ENCODE data around the gene SPCS2. TPM values are rescaled to one million over a fixed set of nuclear protein-coding genes. Genes with fewer than 3 reads are reported as not detected.

The SPCS2 gene
- total and polyA plus RNA-seq, 7 donors: 28.8 to 131 (median 46.5) TPM

DNA sequence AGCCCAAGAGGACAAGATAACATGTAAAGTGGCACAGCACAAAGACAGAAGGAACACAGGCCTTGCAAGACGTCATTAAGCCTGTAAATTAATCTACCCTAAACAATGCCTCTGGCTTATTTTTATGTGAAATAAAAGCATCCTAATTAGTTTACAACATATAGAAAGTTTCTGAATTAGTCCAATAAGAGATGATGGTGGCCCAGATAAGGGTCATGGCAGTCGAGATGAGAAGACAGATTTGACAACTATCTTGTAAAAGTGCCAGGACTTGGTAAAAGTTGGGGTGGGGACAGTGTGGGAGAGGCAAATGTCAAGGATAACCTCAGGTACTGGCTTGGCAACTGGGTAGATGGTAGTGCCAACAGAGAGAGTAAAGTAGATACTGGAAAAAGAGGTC is 13.8 kb upstream of the SPCS2 start:
- no peak overlapping the region for H3K4me3 ChIP-seq
- H3K9me3 ChIP-seq: no peaks in the 10 kb centered on the region
- no peak overlapping the region for H3K27ac ChIP-seq
- intact Hi-C loops (cut with DNase I): no loop called here
- peaks cover 0 to 88% (median 7%) of the 10 kb centered on the region in 4 donors for H3K36me3 ChIP-seq
- DNase-seq: no peak
- H3K27me3 ChIP-seq: no peaks in the 10 kb centered on the region
- WGBS, 2 donors: 56 to 78% methylated on average over 2 of the region's 2 CpGs
- peaks cover 0 to 10% (median 0%) of the 10 kb centered on the region in 4 donors for H3K4me1 ChIP-seq
- TF ChIP-seq POLR2A (IDR thresholded peaks at IDR 0.05): no peak
- no peak for TF ChIP-seq EP300 (IDR thresholded peaks at IDR 0.05)
- TF ChIP-seq POLR2AphosphoS5 (IDR thresholded peaks at IDR 0.05): no peak
- TF ChIP-seq CTCF (IDR thresholded peaks at IDR 0.05): no peak

DNA sequence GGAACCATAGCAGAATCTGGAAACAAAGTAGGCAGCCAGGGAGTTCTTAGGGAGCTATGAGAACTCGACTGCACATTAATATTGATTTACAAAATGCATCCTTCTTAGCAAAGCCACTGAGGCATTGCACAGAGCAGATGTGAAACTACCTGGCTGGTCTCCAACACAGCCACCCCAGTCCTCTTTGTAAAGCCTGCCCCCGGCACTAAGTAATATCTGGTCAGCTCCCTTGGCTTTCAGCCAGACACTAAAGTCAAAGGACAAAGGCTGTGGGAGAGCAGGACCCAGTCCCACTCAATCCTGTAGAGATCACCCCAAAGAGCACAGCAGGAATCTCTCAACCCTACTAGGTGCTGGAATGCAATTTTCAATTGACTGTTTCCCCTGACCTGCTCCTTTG is 13.0 kb upstream of the SPCS2 start:
- peaks cover 0 to 88% (median 7%) of the 10 kb centered on the region in 4 donors for H3K36me3 ChIP-seq
- peaks cover 0 to 10% (median 0%) of the 10 kb centered on the region in 4 donors for H3K4me1 ChIP-seq
- H3K27ac ChIP-seq: no peak overlapping the region
- H3K9me3 ChIP-seq: no peaks in the 10 kb centered on the region
- intact Hi-C loops (cut with DNase I): no loop called here
- no peak for DNase-seq
- no peaks in the 10 kb centered on the region for H3K27me3 ChIP-seq
- TF ChIP-seq POLR2AphosphoS5 (IDR thresholded peaks at IDR 0.05) (no peak), POLR2A (IDR thresholded peaks at IDR 0.05) (no peak), CTCF (IDR thresholded peaks at IDR 0.05) (no peak), EP300 (IDR thresholded peaks at IDR 0.05) (no peak)
- no peak overlapping the region for H3K4me3 ChIP-seq
- WGBS, 2 donors: 80 to 81% methylated on average over 2 of the region's 2 CpGs

DNA sequence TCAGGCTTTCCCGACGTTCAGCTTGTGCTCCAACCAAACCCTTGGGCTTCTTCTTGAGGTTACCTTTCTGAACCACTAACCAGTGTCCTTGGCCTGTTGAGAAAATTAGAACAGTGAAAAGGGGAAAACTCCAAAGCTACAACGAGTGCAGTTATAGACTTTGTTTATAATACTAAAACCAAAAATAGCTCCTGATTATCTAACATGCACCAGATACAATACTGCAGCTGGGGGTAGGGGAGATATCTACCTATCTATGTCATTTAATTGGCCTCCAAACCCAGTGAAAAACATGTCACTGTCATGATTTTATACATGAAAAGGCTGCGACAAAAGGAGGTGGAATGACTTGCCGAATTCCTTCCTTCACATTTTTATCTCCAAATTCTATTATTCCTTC is 12.1 kb upstream of the SPCS2 start:
- no peak for TF ChIP-seq POLR2AphosphoS5 (IDR thresholded peaks at IDR 0.05)
- TF ChIP-seq EP300 (IDR thresholded peaks at IDR 0.05): no peak
- no peak for TF ChIP-seq POLR2A (IDR thresholded peaks at IDR 0.05)
- no peak for TF ChIP-seq CTCF (IDR thresholded peaks at IDR 0.05)
- DNase-seq: no peak
- intact Hi-C loops (cut with DNase I): no loop called here
- no peak overlapping the region for H3K27ac ChIP-seq
- peaks cover 0 to 10% (median 0%) of the 10 kb centered on the region in 4 donors for H3K4me1 ChIP-seq
- no peaks in the 10 kb centered on the region for H3K27me3 ChIP-seq
- peaks cover 0 to 91% (median 8%) of the 10 kb centered on the region in 4 donors for H3K36me3 ChIP-seq
- no peak overlapping the region for H3K4me3 ChIP-seq
- WGBS, 2 donors: 89 to 92% methylated on average over 5 of the region's 5 CpGs
- no peaks in the 10 kb centered on the region for H3K9me3 ChIP-seq

DNA sequence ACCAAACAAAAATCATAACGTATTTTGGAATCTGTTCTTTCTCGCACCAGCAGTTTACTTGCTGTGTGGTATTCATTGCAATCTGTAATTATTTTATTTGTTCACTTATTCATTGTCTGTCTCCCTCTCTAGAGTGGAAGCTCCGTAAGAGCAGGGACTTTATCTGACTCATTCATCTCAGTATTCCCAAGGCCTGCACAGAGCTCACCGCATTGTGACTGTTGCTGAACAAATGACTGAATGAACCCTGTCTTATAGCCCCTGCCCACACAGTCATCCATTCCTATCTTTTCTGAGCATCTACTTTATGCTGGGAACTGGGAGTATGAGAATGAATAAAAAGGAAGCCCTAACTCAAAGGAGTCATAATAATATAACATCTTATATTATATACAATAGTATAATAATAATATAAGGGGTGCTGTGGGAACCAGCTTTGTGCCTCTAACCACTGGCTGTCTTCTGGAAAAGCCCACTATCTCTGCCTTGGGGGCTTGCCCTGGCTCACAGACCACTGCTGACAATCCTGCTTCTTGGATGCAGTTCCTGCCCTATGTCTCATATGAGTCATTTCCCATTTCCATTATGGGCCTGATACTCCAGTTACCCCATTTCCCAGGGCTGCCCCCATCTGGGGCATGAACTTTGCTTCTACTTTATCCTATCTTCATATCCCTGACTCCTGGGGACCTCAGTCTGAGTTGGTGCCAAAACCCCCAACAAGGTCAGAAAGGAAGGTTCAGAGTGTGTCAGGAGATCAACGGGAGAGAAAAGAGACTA is 11.2 kb upstream of the SPCS2 start:
- intact Hi-C loops (cut with DNase I): no loop called here
- Histone ChIP-seq H3K27me3 (no peaks in the 10 kb centered on the region), H3K9me3 (no peaks in the 10 kb centered on the region), H3K4me1 (peaks cover 0 to 10% (median 0%) of the 10 kb centered on the region in 4 donors), H3K4me3 (no peak overlapping the region), H3K36me3 (peaks cover 0 to 91% (median 8%) of the 10 kb centered on the region in 4 donors), H3K27ac (no peak overlapping the region)
- TF ChIP-seq POLR2AphosphoS5 (IDR thresholded peaks at IDR 0.05): no peak
- DNase-seq: no peak
- WGBS, 2 donors: 93 to 95% methylated on average over 5 of the region's 5 CpGs

DNA sequence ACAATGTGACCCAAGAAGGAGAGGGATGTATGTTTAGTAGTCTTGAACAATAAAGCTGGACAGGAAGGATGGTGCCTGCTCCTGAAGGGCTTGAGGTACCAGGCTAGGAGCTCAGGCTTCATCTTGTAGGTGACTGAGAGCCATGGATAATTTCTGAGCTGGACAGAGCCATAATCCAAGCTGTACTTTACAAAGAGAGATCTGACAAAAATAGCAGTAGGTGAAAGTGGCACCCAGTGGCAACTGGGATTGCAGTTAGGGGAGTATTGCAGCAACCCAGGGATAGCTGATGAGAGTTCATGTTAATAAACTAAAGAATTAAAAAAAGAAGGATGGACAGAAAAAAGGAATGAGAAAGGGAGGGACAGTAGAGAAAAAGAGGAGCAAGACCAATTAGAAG is 7.6 kb upstream of the SPCS2 start:
- H3K36me3 ChIP-seq: peaks cover 0 to 67% (median 3%) of the 10 kb centered on the region in 4 donors

More for the DNA sequence above, 7.6 kb upstream of the SPCS2 start:
- no peak for TF ChIP-seq EP300 (IDR thresholded peaks at IDR 0.05)
- TF ChIP-seq CTCF (IDR thresholded peaks at IDR 0.05): no peak
- TF ChIP-seq POLR2A (IDR thresholded peaks at IDR 0.05): no peak
- TF ChIP-seq POLR2AphosphoS5 (IDR thresholded peaks at IDR 0.05): no peak
- H3K4me1 ChIP-seq: peaks cover 0 to 9% (median 0%) of the 10 kb centered on the region in 4 donors
- H3K9me3 ChIP-seq: no peaks in the 10 kb centered on the region
- intact Hi-C loops (cut with DNase I): no loop called here
- DNase-seq: no peak
- no peaks in the 10 kb centered on the region for H3K27me3 ChIP-seq
- H3K4me3 ChIP-seq: no peak overlapping the region
- no peak overlapping the region for H3K27ac ChIP-seq
